ENCODE results near the gene GJA4.

GRCh38 chr1:34746101-34746500, 46.7 kb upstream of the GJA4 start:
- TF ChIP-seq ZNF274 (IDR thresholded peaks at IDR 0.05; ENCODE audit: low read depth, low read length) (no peak), SUZ12 (IDR thresholded peaks at IDR 0.05; ENCODE audit: extremely low read depth, insufficient read depth, insufficient read length) (no peak)
